NCI-H187 treated with DMSO at 0.1 percent for 48 hours (cell line): Measurements from ENCODE around the gene CCN2.

ENCODE experiments used
- DNase-seq: peaks from one replicate; lab custom pipeline; 2025; lab: John Stamatoyannopoulos, UW

Gene CCN2

GRCh38 chr6:131966443-131966842, 15.3 kb upstream of the CCN2 start:
- DNase-seq = no peak

GRCh38 chr6:131963063-131963462, 11.9 kb upstream of the CCN2 start:
- no peak for DNase-seq

GRCh38 chr6:131960371-131961133, 9.4 kb upstream of the CCN2 start:
- DNase-seq = no peak

GRCh38 chr6:131958542-131959470, 7.6 kb upstream of the CCN2 start:
- no peak for DNase-seq

- no peak for DNase-seq
Observed at GRCh38 chr6:131958095-131958494, 6.9 kb upstream of the CCN2 start.

- DNase-seq = no peak
Observed at GRCh38 chr6:131955876-131956275, 4.7 kb upstream of the CCN2 start.

- no peak for DNase-seq
Observed at GRCh38 chr6:131955192-131955591, 4.0 kb upstream of the CCN2 start.

GRCh38 chr6:131954775-131955107, 3.6 kb upstream of the CCN2 start:
- no peak for DNase-seq

- DNase-seq = no peak
Observed at GRCh38 chr6:131954059-131954774, 3.0 kb upstream of the CCN2 start.

- DNase-seq = no peak
Observed at GRCh38 chr6:131952886-131953509, 1.8 kb upstream of the CCN2 start.

- no peak for DNase-seq
Observed at GRCh38 chr6:131951576-131952230, 531 bp upstream of the CCN2 start.

GRCh38 chr6:131949909-131950766, 1.0 kb downstream of the CCN2 start:
- no peak for DNase-seq

- DNase-seq = no peak
Observed at GRCh38 chr6:131949620-131949908, 1.6 kb downstream of the CCN2 start.

- DNase-seq = no peak
Observed at GRCh38 chr6:131948692-131949619, 2.2 kb downstream of the CCN2 start.

GRCh38 chr6:131947986-131948661, 3.0 kb downstream of the CCN2 start:
- DNase-seq = no peak

- DNase-seq = no peak
Observed at GRCh38 chr6:131946992-131947955, 3.9 kb downstream of the CCN2 start.

GRCh38 chr6:131946404-131946991, 4.7 kb downstream of the CCN2 start:
- no peak for DNase-seq

- no peak for DNase-seq
Observed at GRCh38 chr6:131945971-131946370, 5.2 kb downstream of the CCN2 start.
